Right renal cortex interstitium (tissue), 3 donors: ENCODE measurements around the gene CA5A. TPM values are rescaled to one million over a fixed set of nuclear protein-coding genes. Genes with fewer than 3 reads are reported as not detected.
A peak's percentile ranks its signal among the peaks of the same experiment; 100 is the strongest.
"Not testable (repeated sequence)": the region's sequence is repeated elsewhere in the genome, so short reads cannot be mapped to it uniquely, and the experiment has no call there.

Source experiments
- DNase-seq, 3 donors: peaks; one replicate each; pipeline ENCODE4 v3.0.0-alpha.2; 2013; ENCODE audit warnings: low read depth in 3 of 3, low spot score in 2 of 3
- polyA plus RNA-seq, 3 donors: library from polyadenylated mRNA; unstranded; fragments of 120-200 nt; gene quantifications; one replicate each; pipeline ENCODE4 v1.2.1, GENCODE V29; 2013; ENCODE audit not compliant: insufficient read length in 3 of 3

Gene CA5A
- polyA plus RNA-seq, 3 donors, result 0.04 to 0.11 (median 0.10) TPM

- no peak for DNase-seq
These were observed 12.9 kb upstream of the CA5A start for GRCh38 chr16:87949071-87949744.

DNA sequence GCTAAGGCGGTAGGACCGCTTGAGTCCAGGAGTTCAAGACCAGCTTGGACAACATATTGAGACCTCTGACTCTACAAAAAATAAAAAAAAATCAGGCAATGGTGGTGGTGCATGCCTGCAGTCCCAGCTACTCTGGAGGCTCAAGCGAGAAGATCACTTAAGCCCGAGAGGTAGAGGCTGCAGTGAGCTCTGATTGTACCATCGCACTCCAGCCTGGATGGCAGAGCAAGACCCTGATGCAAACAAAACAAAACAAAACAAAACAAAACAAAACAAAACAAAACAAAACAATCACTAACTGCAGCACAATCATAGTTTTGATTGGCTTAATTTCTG, 12.4 kb upstream of the CA5A start:
- no peak for DNase-seq

- DNase-seq, result no peak
These were observed 11.8 kb upstream of the CA5A start for GRCh38 chr16:87948119-87948545.

DNA sequence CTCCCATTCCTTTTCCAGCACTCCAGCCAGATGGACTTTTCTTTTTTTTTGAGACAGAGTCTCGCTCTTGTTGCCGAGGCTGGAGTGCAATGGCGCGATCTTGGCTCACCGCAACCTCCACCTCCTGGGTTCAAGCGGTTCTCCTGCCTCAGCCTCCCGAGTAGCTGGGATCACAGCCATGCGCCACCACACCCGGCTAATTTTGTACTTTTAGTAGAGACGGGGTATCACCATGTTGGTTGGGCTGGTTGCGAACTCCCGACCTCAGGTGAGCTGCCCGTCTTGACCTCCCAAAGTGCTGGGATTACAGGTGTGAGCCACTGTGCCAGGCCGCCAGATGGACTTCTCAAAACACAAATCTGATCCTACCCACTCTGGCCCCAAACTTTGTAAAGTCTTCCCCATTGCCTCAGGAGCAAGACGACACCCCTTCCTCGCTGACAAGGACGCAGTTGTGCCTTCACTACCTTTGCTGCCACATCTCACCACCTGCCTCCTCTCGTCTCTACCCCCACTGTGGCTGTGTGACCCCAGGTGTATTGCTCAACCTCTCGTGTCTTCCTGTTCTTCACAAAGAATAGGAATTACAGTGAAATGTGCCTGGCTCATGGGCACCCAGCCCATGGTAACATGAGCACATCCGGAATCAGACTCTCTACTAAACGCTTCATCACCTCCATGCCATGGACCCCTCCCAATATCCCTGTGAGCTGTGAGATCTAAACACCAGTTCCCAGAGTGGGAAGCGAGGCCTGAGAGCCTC, 11.2 kb upstream of the CA5A start:
- DNase-seq, result no peak

GRCh38 chr16:87946596-87947347, 10.4 kb upstream of the CA5A start:
- no peak for DNase-seq

- DNase-seq, result peak in 2 of 3 donors; percentile 62 to 81
These were observed 9.2 kb upstream of the CA5A start for GRCh38 chr16:87945351-87946042.

GRCh38 chr16:87942680-87943079, 6.4 kb upstream of the CA5A start:
- DNase-seq, result no peak

DNA sequence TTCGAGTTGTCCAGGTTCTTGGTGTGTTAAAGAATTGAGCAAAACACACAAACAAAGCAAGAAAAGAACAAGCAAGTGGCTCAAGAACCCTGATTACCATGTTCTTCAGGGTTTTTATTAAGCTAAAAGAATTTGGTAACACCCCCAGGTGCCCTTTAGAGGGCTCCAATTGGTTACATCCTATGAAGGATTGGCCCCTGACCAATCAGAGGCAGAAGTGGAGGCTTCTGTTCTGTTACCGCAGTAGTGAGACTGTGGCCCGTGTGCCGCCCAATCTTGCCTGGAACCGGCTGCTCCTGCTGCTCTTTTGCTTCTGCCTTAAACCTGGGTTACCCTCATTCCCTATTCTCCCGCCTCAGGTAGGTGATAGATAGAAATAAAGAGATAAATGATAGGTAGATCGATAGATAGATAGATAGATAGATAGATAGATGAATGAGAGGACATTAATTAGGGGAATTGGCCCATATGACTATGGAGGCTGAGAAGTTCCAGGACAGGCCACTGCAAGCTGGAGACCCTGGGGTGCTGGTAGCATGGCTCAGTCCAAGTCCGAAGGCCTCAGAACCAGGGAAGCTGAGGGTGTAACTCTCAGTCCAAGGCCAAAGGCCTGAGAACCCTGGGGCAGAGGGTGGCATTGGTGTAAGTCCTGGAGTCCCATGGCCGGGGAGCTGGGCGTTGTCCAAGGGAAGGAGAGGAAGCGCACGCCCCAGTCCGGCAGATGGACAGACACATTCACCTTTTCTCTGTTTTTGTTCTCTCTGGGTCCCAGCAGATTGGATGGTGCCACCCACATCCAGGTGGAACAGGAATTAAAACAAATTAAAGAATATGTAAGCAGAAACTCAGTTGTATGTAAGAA, 3.5 kb upstream of the CA5A start:
- DNase-seq, result no peak

DNA sequence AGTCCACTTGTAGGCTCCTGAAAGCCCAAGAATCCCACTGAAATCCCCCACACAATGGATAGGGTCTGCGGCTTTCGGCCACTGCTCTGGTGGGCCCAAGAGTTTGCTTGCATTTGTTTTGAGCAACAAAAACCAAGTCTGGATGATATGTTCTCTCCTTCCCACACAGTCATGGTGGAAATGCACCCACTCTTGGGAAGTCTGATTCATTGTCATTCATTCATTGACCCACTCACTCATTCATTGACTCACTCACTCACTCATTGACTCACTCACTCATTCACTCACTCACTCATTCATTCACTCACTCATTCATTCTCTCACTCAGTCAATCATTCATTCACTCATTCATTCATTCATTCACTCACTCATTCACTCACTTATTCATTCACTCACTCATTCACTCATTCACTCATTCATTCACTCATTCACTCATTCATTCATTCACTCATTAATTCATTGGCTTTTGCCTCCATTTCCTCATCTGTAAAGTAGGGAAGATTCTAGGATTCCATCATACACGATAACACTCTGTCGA, 2.2 kb upstream of the CA5A start:
- no peak for DNase-seq

- not testable (repeated sequence) for DNase-seq
These were observed 858 bp upstream of the CA5A start for GRCh38 chr16:87937231-87937542.

GRCh38 chr16:87936016-87936374, 334 bp downstream of the CA5A start:
- not testable (repeated sequence) for DNase-seq

GRCh38 chr16:87934752-87935425, 1.4 kb downstream of the CA5A start:
- not testable (repeated sequence) for DNase-seq

GRCh38 chr16:87933140-87933495, 3.2 kb downstream of the CA5A start:
- no peak for DNase-seq

GRCh38 chr16:87932475-87933139, 3.7 kb downstream of the CA5A start:
- DNase-seq, result not testable (repeated sequence)

DNA sequence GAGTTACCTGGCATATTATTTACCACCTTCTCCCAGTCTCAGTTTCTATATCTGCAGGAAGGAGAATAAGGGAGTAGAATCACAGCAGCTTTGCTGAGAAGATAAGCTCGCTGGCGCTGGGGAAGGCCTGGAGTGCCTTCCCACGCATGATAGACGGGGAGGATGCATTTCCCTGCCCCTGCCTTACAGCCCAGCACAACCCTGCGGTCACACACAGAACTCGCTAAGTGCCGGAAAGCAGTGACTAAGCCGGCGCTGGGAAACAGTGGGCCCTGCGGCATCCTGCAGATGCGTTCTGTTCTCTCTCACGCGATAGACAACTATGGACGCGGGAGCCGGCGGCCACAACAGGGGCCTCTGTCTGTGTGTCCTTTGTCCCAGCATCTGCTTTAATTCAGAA, 4.8 kb downstream of the CA5A start:
- no peak for DNase-seq

DNA sequence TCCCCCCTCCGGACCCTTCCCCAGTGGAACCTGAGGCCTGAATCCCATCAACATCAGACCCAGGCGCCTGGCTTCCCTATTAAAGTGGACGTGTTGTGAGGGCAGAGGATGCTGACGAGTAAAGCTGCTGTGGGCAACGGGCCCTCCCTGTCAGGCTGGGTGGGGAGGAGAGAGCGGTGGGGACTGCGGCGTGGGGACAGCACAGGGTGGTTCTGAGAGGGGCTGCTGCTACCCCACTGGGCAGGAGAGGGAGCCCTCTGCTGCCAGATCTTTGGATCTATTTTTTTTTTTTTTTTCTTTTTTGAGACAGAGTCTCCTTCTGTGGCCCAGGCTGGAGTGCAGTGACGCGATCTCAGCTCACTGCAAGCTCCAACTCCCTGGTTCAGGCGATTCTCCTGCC, 5.9 kb downstream of the CA5A start:
- no peak for DNase-seq

DNA sequence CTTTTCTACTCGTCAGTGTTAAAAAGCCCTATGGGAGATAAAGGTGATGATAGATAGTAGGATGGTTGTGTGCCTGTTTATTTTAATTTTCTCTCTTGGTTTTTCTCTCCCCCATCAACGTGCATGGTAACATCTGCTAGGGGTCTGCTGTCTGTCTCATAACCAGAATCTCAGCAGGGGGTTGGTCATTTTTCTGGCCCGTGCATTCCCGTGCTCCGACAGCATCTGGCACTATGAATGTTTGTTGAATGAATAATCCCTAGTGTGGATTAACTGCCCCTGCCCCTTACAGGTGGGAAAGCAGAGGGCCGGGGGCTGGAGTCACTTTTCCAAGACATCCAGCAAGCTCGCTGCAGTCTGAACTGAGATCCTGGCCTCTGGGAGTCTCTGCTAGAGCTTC, 6.3 kb downstream of the CA5A start:
- no peak for DNase-seq

DNA sequence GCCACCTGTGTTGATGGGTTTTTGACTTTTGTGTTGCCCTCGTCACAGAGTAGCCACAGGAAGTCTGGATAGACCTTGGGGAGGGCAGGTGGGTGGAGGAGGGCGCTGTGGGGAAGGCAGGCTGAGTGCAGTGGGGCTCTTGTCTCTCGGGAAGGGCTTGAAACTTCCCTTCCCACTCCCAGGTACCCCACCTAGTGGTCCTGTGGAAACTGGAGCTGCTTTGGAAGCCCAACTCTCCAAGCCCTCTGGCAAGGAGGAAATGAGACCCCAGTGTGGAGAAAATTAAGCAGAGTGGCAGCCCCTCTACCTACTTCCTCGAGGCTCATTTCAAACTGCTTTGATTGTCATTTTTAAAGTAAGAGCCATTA, 9.2 kb downstream of the CA5A start:
- no peak for DNase-seq
